Upper lobe of left lung (tissue), 4 donors: ENCODE measurements around the gene ADM.

Experiments
- CTCF ChIP-seq, 6 experiments: fragments of 450-650 bp in 4 of 6; fragments of 200-600 bp in 2 of 6; sonication (generic) in 2 of 6; IDR thresholded peaks; one replicate each; pipeline ENCODE4 v1.5.1; 2016 to 2019; ENCODE audit warnings: antibody characterized with exemption in 6 of 6
- EP300 ChIP-seq, 4 donors: sonication (generic); formaldehyde crosslinking; IDR thresholded peaks; one replicate each; pipeline ENCODE4 v1.5.1; 2017; ENCODE audit warnings: antibody characterized with exemption in 4 of 4, control low read depth in 2 of 4
- POLR2A ChIP-seq, 4 donors: fragments of 450-650 bp; IDR thresholded peaks; one replicate each; pipeline ENCODE4 v1.5.1; 2016 to 2017; ENCODE audit warnings: antibody characterized with exemption in 4 of 4, mild to moderate bottlenecking in 2 of 4
- POLR2AphosphoS5 ChIP-seq, 2 donors: sonication (generic); formaldehyde crosslinking; IDR thresholded peaks; one replicate each; pipeline ENCODE4 v1.5.1; 2017; ENCODE audit warnings: antibody characterized with exemption in 2 of 2

- no peak for TF ChIP-seq CTCF (IDR thresholded peaks at IDR 0.05)
- TF ChIP-seq POLR2AphosphoS5 (IDR thresholded peaks at IDR 0.05) = no peak
- no peak for TF ChIP-seq POLR2A (IDR thresholded peaks at IDR 0.05)
- no peak for TF ChIP-seq EP300 (IDR thresholded peaks at IDR 0.05)
Observed at GRCh38 chr11:10352921-10353550, 48.2 kb downstream of the ADM start.
